GM18511 (cell line): ENCODE measurements around the gene MAPK9.

Experiments
- ATAC-seq: cut with Tn5 transposase; IDR thresholded peaks from one replicate; pipeline ENCODE4 v1.9.1; 2021; ENCODE audit warnings: mild to moderate bottlenecking, moderate library complexity; ENCODE audit not compliant: unreplicated experiment

Gene MAPK9

GRCh38 chr5:180296771-180297170 is 4.9 kb upstream of the MAPK9 start:
- no peak for ATAC-seq

- no peak for ATAC-seq
Measured at GRCh38 chr5:180294913-180295555, 3.2 kb upstream of the MAPK9 start.

- ATAC-seq: no peak
Measured at GRCh38 chr5:180294411-180294810, 2.5 kb upstream of the MAPK9 start.

GRCh38 chr5:180291234-180291940 is 496 bp downstream of the MAPK9 start:
- ATAC-seq: peak; percentile 39

- ATAC-seq: no peak
Measured at GRCh38 chr5:180290568-180291233, 1.2 kb downstream of the MAPK9 start.

GRCh38 chr5:180289966-180290365 is 1.9 kb downstream of the MAPK9 start:
- no peak for ATAC-seq

GRCh38 chr5:180289433-180289832 is 2.5 kb downstream of the MAPK9 start:
- ATAC-seq: no peak

- no peak for ATAC-seq
Measured at GRCh38 chr5:180287868-180288267, 4.0 kb downstream of the MAPK9 start.

- ATAC-seq: no peak
Measured at GRCh38 chr5:180287404-180287803, 4.5 kb downstream of the MAPK9 start.

GRCh38 chr5:180284149-180284548 is 7.7 kb downstream of the MAPK9 start:
- ATAC-seq: no peak

- ATAC-seq: no peak
Measured at GRCh38 chr5:180283026-180283615, 8.8 kb downstream of the MAPK9 start.

GRCh38 chr5:180282281-180282680 is 9.6 kb downstream of the MAPK9 start:
- no peak for ATAC-seq

GRCh38 chr5:180281706-180282105 is 10.2 kb downstream of the MAPK9 start:
- no peak for ATAC-seq

- no peak for ATAC-seq
Measured at GRCh38 chr5:180274695-180275094, 17.2 kb downstream of the MAPK9 start.

GRCh38 chr5:180271221-180271620 is 20.7 kb downstream of the MAPK9 start:
- no peak for ATAC-seq

GRCh38 chr5:180259260-180259611 is 32.6 kb downstream of the MAPK9 start:
- ATAC-seq: no peak

- ATAC-seq: no peak
Measured at GRCh38 chr5:180253036-180253824, 38.7 kb downstream of the MAPK9 start.

GRCh38 chr5:180251887-180252286 is 40.0 kb downstream of the MAPK9 start:
- no peak for ATAC-seq

- no peak for ATAC-seq
Measured at GRCh38 chr5:180251141-180251540, 40.7 kb downstream of the MAPK9 start.

GRCh38 chr5:180250329-180250728 is 41.6 kb downstream of the MAPK9 start:
- ATAC-seq: no peak

GRCh38 chr5:180241600-180241999 is 50.3 kb downstream of the MAPK9 start:
- ATAC-seq: no peak
